OCI-LY1 (cell line): ENCODE data around the gene P2RX4.

ENCODE experiments used
- H2AFZ ChIP-seq: fragments of 200-600 bp; sonication (generic), shearing (Covaris generic); 2 replicates; pipeline ENCODE4 v1.6.0; 2014; ENCODE audit warnings: antibody characterized with exemption, mild to moderate bottlenecking, low read length
- H3F3A ChIP-seq: fragments of 200-600 bp; sonication (generic), shearing (Covaris generic); 2 replicates; pipeline ENCODE4 v1.6.0; 2014; ENCODE audit warnings: mild to moderate bottlenecking, antibody characterized with exemption, low read length, moderate library complexity; ENCODE audit not compliant: insufficient read depth
- H3K27ac ChIP-seq: fragments of 200-600 bp; sonication (generic); 2 replicates; pipeline ENCODE4 v1.5.1; 2014; ENCODE audit warnings: low read length, mixed run types, mild to moderate bottlenecking, low read depth; ENCODE audit not compliant: poor library complexity, severe bottlenecking
- H3K27me3 ChIP-seq: fragments of 200-600 bp; sonication (generic); 2 replicates; pipeline ENCODE4 v1.6.0; 2014; ENCODE audit warnings: antibody characterized with exemption, mild to moderate bottlenecking, low read length, moderate library complexity; ENCODE audit not compliant: insufficient read depth
- H3K36me3 ChIP-seq: fragments of 200-600 bp; sonication (generic); 2 replicates; pipeline ENCODE4 v1.6.1; 2014; ENCODE audit warnings: mild to moderate bottlenecking, antibody characterized with exemption, low read length, moderate library complexity, mixed read lengths; ENCODE audit not compliant: insufficient read depth
- H3K4me1 ChIP-seq: fragments of 200-600 bp; sonication (generic); 2 replicates; pipeline ENCODE4 v1.5.1; 2014; ENCODE audit warnings: mild to moderate bottlenecking, low read length, moderate library complexity; ENCODE audit not compliant: insufficient read depth, severe bottlenecking
- H3K4me2 ChIP-seq: fragments of 200-600 bp; sonication (generic), shearing (Covaris generic); 2 replicates; pipeline ENCODE4 v1.6.1; 2014; ENCODE audit warnings: low read length
- H3K4me3 ChIP-seq: fragments of 200-600 bp; sonication (generic); 2 replicates; pipeline ENCODE4 v1.5.1; 2014; ENCODE audit warnings: low read length, low read depth, mild to moderate bottlenecking, mixed read lengths; ENCODE audit not compliant: poor library complexity, severe bottlenecking
- H3K79me2 ChIP-seq: fragments of 200-600 bp; shearing (Covaris generic); 2 replicates; pipeline ENCODE4 v1.6.1; 2016; ENCODE audit warnings: mixed run types, low read length, mixed read lengths; ENCODE audit not compliant: insufficient read depth
- H3K9ac ChIP-seq: fragments of 200-600 bp; sonication (generic), shearing (Covaris generic); 2 replicates; pipeline ENCODE4 v1.6.1; 2014; ENCODE audit warnings: mild to moderate bottlenecking, low read length, mixed read lengths
- H3K9me2 ChIP-seq: fragments of 200-600 bp; sonication (generic), shearing (Covaris generic); 2 replicates; pipeline ENCODE4 v1.6.1; 2014; ENCODE audit warnings: low read depth, mild to moderate bottlenecking, low read length, mixed read lengths
- H3K9me3 ChIP-seq: fragments of 200-600 bp; shearing (Covaris generic); 2 replicates; pipeline ENCODE4 v1.6.1; 2014; ENCODE audit warnings: low read length, mixed read lengths
- H4K20me1 ChIP-seq: fragments of 200-600 bp; sonication (generic), shearing (Covaris generic); 2 replicates; pipeline ENCODE4 v1.6.0; 2016; ENCODE audit warnings: mild to moderate bottlenecking, low read length; ENCODE audit not compliant: insufficient read depth
- CTCF ChIP-seq: fragments of 200-600 bp; sonication (generic), shearing (Covaris generic); IDR thresholded peaks from 2 replicates; pipeline ENCODE4 v1.5.1; 2017; ENCODE audit warnings: mild to moderate bottlenecking, antibody characterized with exemption, low read length, moderate library complexity, mixed read lengths
- EZH2 ChIP-seq: fragments of 200-600 bp; sonication (generic), shearing (Covaris generic); IDR thresholded peaks from 2 replicates; pipeline ENCODE4 v1.8.0; 2017; ENCODE audit warnings: borderline replicate concordance, mixed run types, mild to moderate bottlenecking, antibody characterized with exemption, low read length, moderate library complexity, mixed read lengths

The P2RX4 gene

GRCh38 chr12:121245031-121245430, 35.1 kb downstream of the P2RX4 start:
- no peaks in the 10 kb centered on the region for H3F3A ChIP-seq
- no peak overlapping the region for H3K27ac ChIP-seq
- H2AFZ ChIP-seq: no peak overlapping the region
- no peak overlapping the region for H3K9ac ChIP-seq
- H3K36me3 ChIP-seq: peaks cover 36% of the 10 kb centered on the region; the same call in 1 of the 2 replicates
- no peaks in the 10 kb centered on the region for H3K79me2 ChIP-seq
- H3K4me2 ChIP-seq: no peak overlapping the region
- no peaks in the 10 kb centered on the region for H3K27me3 ChIP-seq
- H3K4me3 ChIP-seq: no peak overlapping the region
- no peaks in the 10 kb centered on the region for H4K20me1 ChIP-seq
- H3K9me2 ChIP-seq: no peaks in the 10 kb centered on the region
- TF ChIP-seq CTCF (no peak), EZH2 (no peak)
- no peaks in the 10 kb centered on the region for H3K9me3 ChIP-seq
- H3K4me1 ChIP-seq: peaks cover 30% of the 10 kb centered on the region

- no peak overlapping the region for H2AFZ ChIP-seq
- no peaks in the 10 kb centered on the region for H3K27me3 ChIP-seq
- TF ChIP-seq EZH2 (no peak), CTCF (no peak)
- no peak overlapping the region for H3K4me2 ChIP-seq
- H3K4me3 ChIP-seq: no peak overlapping the region
- no peaks in the 10 kb centered on the region for H4K20me1 ChIP-seq
- H3K9ac ChIP-seq: no peak overlapping the region
- no peaks in the 10 kb centered on the region for H3K9me3 ChIP-seq
- no peaks in the 10 kb centered on the region for H3F3A ChIP-seq
- H3K79me2 ChIP-seq: no peaks in the 10 kb centered on the region
- no peaks in the 10 kb centered on the region for H3K9me2 ChIP-seq
- H3K27ac ChIP-seq: no peak overlapping the region
- H3K4me1 ChIP-seq: peaks cover 21% of the 10 kb centered on the region
- peaks cover 36% of the 10 kb centered on the region; the same call in 1 of the 2 replicates for H3K36me3 ChIP-seq
These were observed 36.0 kb downstream of the P2RX4 start for GRCh38 chr12:121245951-121246350.

DNA sequence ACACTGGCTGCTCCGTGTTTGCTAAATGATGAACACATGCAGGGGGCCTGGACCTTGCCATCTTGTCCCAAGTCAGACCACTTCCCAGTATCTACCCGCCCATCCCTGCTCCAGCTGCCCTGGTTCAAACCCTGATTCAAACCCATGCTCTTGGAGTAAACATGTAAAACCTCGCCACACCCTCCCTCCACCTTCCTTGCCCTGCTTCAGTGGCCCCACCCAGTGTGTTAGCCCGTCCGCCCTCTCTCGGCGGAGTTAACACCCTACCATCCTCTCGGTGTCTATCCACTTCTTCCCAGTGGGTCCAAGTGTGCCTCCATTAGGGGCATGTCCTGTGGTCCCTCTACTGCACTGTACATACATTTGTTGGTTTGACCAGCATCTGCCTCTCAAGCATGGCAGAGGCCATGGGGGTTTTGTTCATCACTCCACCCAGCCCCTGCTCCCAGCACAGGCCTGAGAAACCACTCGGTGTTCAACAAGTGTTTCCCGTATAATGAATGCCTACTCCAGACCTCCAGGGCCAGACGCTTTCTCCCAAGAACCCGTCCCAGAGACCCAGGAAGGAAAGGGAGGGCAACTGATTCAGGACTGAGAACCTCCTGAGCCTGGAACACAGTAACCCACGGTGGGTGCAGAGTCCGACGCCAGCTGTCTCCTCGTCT, 37.1 kb downstream of the P2RX4 start:
- no peaks in the 10 kb centered on the region for H3K27me3 ChIP-seq
- H3K4me3 ChIP-seq: no peak overlapping the region
- H3K36me3 ChIP-seq: peaks cover 36% of the 10 kb centered on the region; the same call in 1 of the 2 replicates

More for the DNA sequence above, 37.1 kb downstream of the P2RX4 start:
- Histone ChIP-seq H3K79me2 (no peaks in the 10 kb centered on the region), H3K9ac (no peak overlapping the region), H3K27ac (no peak overlapping the region), H3F3A (no peaks in the 10 kb centered on the region), H4K20me1 (no peaks in the 10 kb centered on the region), H3K9me3 (no peaks in the 10 kb centered on the region), H2AFZ (no peak overlapping the region), H3K4me1 (peaks cover 12% of the 10 kb centered on the region), H3K4me2 (no peak overlapping the region), H3K9me2 (no peaks in the 10 kb centered on the region)
- TF ChIP-seq EZH2 (no peak), CTCF (no peak)
